ENCODE data around the gene RBM38.
A peak's percentile ranks its signal among the peaks of the same experiment; 100 is the strongest.

RBM38 gene

DNA sequence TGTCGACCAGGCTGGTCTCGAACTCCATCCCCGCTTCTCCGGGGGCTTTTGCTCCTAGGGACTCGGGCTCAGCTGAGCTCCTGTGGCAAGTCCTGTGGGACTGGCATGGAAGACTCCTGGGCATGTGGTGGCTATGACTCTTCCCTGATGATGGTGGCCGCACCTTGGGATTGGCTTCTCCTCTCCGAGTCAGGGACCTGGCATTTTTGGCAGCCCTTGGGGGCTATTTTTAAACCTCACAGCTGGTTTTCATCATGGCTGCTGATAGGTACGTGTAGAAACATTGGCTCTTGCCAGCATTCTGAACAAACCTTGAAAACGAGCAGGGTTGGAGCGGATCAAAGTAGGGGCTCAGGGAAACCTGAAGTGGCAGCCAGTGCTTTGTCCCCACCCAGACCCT is 54.1 kb downstream of the RBM38 start:
- no peak for FAIRE-seq
- DNase-seq (ENCODE audit: extremely low spot score, insufficient read length, low read depth) = no peak

DNA sequence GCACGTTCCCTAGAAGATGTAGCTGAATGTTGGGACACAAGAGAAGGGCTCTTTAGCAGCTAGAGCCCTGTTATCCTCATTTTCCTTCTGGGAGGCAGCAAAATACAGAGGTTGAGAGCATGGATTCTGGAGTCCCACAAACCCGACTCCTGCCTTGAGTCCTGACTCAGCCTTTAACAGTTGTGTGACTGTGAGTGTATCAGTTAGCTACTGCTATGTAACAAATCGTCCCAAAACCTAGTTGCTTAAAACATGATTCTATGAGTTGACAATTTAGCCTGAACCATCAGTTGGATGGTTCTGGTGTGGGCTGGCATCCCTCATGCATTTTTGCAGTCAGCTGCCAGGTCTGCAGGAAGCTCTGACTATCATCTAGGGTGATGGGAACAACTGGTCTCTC is 54.6 kb downstream of the RBM38 start:
- DNase-seq (ENCODE audit: extremely low spot score, insufficient read length, low read depth) (no peak), FAIRE-seq (no peak)

DNA sequence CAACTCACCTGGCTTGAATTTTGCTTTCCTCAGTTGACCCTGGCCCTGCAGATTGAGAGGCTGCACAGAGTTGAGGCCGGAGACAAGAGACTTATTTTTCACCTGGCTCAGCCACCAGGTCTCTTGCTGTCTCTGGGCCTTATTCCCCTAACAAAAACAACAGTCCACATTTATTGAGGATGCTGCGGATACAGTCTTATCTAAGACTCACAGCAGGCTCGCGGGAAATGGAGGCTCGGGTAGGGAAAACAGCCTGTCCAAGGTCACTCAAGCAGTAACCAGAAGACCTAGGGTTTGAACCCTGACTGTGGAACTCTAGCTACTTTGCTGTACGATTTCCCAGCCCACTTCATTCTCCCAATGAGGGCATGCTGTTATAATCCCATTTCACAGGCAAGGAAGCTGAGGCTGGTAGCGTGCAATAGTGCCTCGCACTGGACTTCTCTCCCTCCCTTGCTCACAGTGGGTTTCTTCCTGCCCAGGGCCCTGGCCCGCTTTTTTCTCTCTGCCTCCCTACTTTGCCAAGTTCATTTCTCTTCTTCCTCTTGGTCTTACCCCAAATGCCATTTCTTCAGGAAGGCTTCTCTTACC is 57.7 kb downstream of the RBM38 start:
- FAIRE-seq (no peak), DNase-seq (ENCODE audit: extremely low spot score, insufficient read length, low read depth) (no peak)

DNA sequence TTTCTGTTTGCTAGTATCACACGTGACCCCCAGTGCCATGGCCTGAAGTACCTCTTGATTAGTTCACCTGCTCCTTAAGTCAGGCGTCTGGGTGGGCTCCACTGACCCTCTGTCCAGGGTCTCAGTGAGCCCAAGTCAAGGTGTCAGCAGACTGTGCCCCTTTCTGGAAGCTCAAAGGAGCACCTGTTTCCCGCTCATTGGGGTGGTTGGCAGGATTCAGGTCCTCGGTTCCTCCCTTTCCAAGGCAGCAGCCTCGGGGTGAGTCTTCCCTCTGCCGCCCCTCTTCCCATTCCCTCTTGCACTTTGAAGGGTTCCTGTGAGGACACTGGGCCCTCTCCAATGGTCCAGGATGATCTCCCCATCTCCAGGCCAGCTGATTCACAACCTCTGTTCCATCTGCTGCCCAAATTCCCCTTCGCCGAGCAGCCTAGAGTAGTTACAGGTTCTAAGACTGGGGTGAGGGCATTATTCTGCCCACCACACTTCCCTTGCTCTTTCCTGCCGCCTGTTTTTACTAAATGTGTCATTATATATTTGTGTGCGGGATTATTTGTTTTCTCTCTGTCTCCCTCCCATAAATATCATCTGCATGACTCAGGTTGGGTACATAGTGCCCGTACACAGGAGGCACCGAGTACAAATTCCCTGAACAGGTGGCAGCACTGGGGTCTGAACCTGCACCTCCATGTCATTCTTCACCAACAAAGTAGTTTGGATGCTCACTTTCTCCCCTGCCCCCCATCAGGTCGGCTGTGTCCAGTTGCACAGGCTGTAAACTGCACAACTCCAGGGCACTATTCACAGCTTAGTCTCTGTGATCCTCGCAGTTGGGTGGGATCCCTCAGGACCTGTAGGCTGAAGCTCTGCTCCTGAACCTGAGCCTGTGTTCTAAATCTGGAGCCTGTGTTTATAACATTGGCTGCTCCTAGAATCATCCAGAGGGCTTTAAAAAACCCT is 58.5 kb downstream of the RBM38 start:
- DNase-seq (ENCODE audit: extremely low spot score, insufficient read length, low read depth) = no peak
- no peak for FAIRE-seq

DNA sequence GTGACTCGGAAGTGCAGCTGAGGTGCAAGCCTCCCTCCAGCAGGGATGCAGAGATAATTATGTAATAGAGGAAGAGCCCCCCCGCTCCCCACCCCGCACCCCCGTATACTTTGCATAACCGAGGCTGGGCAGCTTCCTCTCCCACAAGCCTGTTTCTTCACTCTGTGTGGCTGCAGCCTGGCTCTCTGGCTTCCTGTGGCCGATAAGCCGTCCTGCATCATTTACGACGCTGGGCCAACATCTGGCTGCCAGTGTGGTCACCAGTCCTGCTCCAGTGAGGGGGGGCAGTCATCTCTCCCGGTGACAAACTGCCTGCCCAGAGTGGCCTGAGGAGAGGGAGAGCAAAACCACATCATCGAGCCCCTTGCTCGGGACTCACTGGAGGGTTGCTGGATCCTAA is 59.2 kb downstream of the RBM38 start:
- DNase-seq (ENCODE audit: extremely low spot score, insufficient read length, low read depth) (peak; percentile 60), FAIRE-seq (peak; percentile 87)

DNA sequence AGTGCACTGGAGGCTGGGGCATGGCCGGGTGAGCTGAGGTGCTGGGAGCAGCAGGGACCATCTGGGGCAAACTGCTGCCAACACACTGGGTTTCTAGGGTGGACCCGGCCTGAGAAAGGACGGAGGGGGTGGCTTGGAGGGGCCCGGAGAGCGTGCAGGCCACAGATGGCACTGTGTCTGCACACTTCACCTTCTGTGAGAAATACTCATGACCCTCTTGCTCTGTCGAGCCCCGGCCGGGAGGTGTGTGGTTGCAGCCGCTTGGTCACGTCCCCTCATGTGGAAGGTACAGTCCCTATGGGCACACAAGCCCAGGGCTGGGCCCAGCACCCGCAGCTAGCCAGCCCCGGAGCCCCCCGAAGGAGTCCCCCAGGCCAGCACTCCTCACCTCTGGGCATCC is 59.7 kb downstream of the RBM38 start:
- FAIRE-seq = no peak

DNA sequence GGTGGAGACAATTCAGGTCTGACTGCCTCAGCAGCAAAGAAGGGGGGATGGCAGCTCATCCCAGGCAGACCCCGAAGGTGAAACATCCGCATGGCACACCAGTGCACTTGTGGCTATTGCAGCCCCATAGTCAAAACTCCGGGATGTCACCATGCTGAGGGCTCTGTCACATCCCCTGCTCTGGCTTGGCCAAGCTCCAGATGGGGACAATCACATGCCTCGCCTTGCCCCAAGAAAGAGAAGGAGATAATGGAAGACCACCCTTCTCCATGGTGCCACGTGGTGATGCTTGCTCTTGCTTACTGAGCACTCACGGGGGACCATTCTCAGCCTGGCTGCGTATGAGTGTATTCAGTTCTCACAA is 60.2 kb downstream of the RBM38 start:
- DNase-seq (ENCODE audit: extremely low spot score, insufficient read length, low read depth) (no peak), FAIRE-seq (no peak)

More for the DNA sequence above, 59.7 kb downstream of the RBM38 start:
- no peak for DNase-seq (ENCODE audit: extremely low spot score, insufficient read length, low read depth)

DNA sequence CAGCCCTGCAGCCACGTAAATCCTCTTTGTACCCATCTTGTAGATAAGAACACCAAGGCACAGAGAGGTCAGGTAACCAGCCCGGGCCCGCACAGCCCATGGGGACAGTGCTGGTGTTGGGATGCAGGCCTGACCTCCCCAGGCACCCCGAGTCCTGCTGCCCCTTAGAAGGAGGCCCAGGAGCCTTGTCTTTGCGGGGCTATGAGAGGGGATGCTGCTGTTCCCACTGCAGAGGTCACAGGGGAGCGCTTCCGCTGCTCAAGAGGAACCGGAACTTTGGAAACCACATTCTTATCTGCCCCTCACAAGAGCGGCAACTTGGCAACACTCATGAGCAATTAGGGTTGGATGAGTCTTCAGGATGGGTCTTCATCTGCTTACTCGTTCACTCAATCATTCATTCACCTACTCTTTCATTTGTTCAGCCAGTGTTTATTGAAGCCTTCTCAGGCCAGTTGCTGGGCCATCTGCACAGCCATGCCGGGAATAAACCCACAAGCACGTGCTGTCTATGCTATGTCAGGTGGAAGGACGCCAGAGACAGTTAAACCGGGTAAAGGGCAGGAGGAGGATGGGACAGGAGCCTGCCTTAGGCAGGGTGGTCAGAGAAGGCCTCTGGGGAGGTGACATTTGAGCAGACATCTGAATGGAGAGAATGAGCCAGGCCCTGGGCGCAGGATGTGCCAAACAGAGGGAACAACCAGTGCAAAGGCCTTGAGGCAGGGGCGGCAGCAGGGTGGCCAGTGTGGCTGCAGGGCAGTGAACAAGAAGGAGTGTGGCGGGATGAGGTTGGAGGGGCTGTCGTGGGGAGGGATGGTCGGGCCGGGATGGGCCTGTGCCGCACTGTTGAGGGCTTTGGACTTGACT is 60.8 kb downstream of the RBM38 start:
- DNase-seq (ENCODE audit: extremely low spot score, insufficient read length, low read depth) (no peak), FAIRE-seq (peak; percentile 86)

DNA sequence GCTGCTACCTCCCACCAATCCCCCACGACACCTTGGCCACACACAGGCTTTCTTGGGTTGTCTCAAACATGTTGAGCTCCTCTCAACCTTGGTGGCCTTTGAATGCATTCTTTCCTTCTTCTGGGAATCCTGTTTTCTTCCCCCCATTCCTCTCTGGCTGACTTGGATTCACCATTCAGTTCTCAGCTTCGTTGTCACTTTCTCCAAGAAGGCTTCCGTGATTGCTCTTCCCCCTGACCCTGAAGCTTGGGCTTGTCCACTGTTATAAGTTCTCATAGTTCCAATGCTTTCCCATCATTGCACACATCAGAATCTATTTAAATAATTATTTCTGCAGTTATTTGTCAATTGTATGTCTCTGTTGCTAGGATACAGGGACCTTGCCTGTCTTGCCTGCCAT is 64.2 kb downstream of the RBM38 start:
- no peak for FAIRE-seq
- no peak for DNase-seq (ENCODE audit: extremely low spot score, insufficient read length, low read depth)

DNA sequence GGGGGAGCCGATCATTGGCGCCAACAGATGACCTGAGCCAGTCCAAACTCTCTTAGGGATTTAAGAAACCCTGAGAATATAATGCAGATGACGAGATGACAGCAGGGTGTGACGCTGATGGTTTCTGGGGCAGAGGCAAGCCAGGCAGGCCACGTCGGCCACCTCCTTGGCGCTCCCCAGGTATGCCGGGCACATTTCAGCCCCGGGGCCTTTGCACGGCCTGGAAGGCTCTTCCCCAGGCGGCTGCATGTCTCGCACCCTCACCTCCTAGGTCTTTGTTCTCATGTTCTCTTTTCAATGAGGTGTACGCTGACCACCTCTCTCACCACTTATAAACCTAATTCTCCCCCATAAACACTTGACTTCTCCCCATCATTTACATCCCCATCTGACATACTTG is 64.9 kb downstream of the RBM38 start:
- no peak for DNase-seq (ENCODE audit: extremely low spot score, insufficient read length, low read depth)

DNA sequence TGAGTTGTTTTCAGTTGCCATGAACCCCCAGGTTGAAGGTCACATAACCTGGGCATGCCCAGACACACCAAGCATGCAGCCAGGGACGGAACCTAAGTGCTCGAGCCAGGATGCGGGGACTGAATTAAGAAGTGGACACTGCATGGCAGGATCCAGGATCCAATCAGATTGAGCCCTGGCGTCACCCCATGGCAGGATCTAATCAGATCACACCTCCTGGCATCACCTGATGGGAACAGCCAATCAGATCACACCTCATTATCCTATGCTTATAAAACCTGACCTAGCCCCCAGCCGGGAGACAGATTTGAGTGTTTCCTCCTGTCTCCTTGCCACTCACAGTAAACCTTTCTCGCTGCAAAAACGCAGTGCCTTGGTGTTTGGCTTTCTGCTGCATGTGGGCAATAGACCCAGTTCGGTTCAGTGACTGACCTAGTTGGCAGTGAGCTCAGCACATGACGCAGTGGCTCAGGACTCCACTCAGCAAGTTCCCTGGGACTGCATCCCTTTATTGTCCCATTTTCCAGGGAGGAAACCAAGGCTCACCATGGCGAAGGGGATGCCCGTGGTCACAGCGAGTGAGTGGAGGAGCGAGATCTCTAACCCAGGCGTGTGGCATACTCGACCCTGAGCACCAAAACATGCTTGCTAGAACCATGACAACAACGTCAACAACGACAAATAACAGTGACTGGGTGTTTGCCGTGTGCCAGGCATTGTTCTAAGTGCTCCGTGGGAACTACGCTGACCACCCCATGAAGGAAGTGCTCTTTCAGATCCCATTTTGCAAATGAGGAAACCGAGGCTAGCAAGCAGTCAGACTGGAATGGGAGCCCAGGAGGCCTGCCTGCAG is 66.3 kb downstream of the RBM38 start:
- DNase-seq (ENCODE audit: extremely low spot score, insufficient read length, low read depth) = no peak

More for the DNA sequence above, 64.9 kb downstream of the RBM38 start:
- no peak for FAIRE-seq

DNA sequence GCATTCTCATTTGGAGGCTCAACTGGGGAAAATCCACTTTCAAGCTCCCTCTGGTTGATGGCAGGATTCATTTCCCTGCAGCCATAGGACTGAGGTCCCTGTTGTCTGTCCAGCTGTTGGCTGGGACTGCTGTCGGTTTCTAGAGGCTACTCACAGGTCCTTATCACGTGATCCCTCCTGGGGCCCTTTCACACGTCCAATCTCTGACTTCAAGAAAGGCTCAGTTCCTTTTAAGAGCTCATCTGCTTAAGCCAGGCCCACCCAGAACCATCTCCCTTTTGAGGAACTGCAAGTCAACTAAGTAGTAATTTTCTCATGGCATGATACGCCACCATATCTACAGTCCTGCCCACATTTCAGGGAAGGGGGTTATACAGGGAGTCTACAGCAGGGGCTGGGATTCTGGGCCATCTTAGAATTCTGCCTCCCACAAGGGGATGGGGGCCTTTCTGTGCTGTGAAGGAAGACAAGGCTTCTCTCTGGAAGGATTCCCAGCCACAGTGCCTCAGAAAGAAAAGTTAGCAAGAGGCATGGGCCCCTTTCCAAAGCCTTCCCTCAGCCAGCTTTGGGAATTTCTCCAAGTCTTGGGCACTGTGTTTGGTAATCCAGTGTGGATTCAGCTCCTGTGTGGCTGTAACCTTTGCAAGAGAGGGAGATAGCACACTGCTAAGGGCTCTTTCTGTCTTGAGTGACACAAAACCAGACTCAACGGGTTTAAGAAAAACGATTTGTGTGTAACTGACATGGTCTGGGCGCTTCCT is 67.4 kb downstream of the RBM38 start:
- FAIRE-seq (no peak), DNase-seq (ENCODE audit: extremely low spot score, insufficient read length, low read depth) (no peak)

More for the DNA sequence above, 66.3 kb downstream of the RBM38 start:
- no peak for FAIRE-seq
